ENCODE measurements around the gene TCHP.
A peak's percentile ranks its signal among the peaks of the same experiment; 100 is the strongest.
"Not testable (repeated sequence)": the region's sequence is repeated elsewhere in the genome, so short reads cannot be mapped to it uniquely, and the experiment has no call there.

TCHP gene

DNA sequence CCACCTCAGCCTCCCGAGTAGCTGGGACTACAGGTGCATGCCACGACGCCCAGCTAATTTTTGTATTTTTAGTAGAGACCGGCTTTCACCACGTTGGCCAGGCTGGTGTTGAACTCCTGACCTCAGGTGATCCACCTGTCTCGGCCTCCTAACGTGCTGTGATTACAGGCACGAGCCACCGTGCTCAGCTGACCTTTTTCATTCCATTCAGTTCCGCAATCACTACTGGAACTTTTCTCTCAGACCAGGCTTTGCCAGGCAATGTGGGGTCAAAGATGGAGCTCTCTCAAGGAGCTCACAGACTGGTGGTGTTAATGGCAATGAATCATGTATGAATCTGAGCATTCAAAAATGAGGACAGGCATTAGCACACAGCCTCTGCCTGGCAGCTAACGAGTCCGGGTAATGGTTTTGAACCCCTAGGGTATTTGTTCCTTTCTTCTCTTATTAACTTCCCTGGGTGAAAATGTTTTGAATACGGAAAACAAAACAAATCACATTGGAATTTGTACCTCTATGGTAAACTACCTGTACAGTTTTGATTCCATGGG lies 9.4 kb upstream of the TCHP start:
- Mint-ChIP-seq H3K4me1 (peaks cover 35 to 45% of the 10 kb centered on the region in 2 donors), H3K4me3 (no peak overlapping the region), H3K27me3 (no peaks in the 10 kb centered on the region), H3K27ac (no peak overlapping the region), H3K9me3 (no peaks in the 10 kb centered on the region), H3K36me3 (no peaks in the 10 kb centered on the region)
- DNase-seq (no peak), ATAC-seq (replicated peaks) (no peak)

DNA sequence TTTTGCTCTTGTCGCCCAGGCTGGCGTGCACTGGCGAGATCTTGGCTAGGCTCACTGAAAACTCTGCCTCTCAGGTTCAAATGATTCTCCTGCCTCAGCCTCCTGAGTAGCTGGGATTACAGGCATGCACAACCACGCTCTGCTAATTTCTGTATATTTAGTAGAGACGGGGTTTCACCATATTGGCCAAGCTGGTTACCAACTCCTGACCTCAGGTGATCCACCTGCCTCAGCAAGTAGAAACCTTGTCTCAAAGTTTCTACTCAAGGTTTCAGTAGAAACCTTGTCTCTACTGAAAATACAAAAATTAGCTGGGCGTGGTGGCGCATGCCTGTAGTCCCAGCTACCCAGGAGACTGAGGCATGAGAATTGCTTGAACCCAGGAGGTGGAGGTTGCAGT lies 8.3 kb upstream of the TCHP start:
- H3K4me3 Mint-ChIP-seq; H3K27ac Mint-ChIP-seq; H3K27me3 Mint-ChIP-seq; H3K36me3 Mint-ChIP-seq; DNase-seq; H3K9me3 Mint-ChIP-seq; ATAC-seq (replicated peaks): not testable (repeated sequence)
- peaks cover 35 to 45% of the 10 kb centered on the region in 2 donors for H3K4me1 Mint-ChIP-seq

DNA sequence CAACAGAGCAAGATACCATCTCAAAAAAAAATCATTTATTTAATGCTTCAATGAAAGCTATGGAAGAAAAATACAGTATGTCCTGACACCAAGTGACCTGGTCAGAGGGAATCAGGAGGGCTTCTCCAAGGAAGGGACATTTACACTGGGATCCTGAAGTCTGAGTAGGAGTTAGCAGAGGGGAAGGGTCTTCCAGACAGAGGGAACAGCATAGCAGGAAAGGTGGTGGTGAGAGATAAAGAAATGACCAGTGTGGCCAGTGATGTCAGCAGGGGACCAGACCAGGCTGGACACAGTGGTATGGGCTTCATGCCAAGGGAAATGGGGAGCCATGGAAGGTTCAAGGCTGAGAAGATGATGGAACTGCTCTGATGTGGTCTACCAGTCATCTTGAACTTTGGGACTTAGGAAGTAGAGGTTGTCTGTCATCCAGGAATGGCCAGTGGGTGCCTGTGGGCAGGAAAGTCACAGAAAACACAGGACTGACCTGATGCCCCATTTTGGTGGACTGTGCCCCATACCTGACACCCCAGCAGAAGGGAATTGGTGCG lies 7.8 kb upstream of the TCHP start:
- peaks cover 35 to 45% of the 10 kb centered on the region in 2 donors for H3K4me1 Mint-ChIP-seq
- H3K27me3 Mint-ChIP-seq = no peaks in the 10 kb centered on the region
- H3K9me3 Mint-ChIP-seq = no peaks in the 10 kb centered on the region
- ATAC-seq (replicated peaks) (no peak), DNase-seq (no peak)
- no peak overlapping the region for H3K4me3 Mint-ChIP-seq
- peak overlapping the region; percentile 60 for H3K27ac Mint-ChIP-seq
- H3K36me3 Mint-ChIP-seq = no peaks in the 10 kb centered on the region

DNA sequence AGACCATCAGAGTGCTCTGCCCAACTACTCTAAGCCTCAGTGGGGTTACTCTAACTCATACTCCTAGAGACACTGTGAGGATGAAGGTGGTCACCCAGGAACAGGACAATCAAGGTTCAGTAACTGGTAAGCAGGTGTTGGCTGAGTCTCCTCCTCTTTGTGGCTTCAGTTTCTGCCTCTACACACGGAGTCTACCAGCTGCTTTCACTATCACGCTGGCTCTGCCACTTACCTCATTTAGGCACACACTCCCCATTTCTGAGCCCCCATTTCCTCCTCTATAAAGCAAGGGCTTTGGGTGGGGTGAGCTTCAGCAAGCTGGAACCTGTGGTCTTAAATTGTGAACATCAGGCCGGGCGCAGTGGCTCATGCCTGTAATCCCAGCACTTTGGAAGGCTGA lies 7.3 kb upstream of the TCHP start:
- peak; percentile 75 for ATAC-seq (replicated peaks)
- Mint-ChIP-seq H3K27me3 (no peaks in the 10 kb centered on the region), H3K9me3 (no peaks in the 10 kb centered on the region), H3K4me1 (peaks cover 30 to 43% of the 10 kb centered on the region in 2 donors), H3K36me3 (no peaks in the 10 kb centered on the region), H3K4me3 (no peak overlapping the region), H3K27ac (peak overlapping the region; percentile 76)
- no peak for DNase-seq

DNA sequence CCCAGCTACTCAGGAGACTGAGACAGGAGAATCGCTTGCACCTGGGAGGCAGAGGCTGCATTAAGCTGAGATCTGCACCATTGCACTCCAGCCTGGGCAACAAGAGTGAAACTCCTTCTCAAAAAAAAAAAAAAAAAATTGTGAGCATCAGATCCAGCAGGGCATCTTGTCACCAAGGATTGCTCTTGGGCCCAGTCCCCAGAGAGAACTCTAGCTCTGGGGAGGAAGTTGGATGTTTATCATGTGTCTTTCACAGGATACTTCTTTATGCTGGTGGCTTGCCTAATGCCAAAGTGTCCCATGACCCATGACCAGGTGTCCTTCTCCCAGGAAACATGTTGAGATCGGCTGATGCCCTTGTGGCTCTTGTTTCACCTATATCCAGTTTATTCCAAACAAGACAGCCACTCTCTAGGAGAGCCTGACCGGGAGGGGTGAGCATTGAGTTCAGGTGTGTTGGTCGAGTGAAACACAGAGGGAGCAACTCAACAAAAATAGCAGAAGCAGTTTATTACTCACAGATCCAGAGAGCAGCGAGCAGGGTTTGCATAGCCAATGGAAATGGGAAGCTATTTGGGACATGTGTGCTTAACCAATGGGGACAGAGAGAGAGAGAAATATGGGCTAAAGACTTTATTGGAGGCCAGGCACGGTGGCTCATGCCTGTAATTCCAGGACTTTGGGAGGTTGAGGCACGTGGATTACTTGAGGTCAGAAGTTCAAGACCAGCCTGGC lies 6.6 kb upstream of the TCHP start:
- H3K4me1 Mint-ChIP-seq = peaks cover 27 to 36% of the 10 kb centered on the region in 2 donors
- ATAC-seq (replicated peaks) = peak; percentile 25 to 26
- peak overlapping the region in 1 of 2 donors; percentile 2 for H3K4me3 Mint-ChIP-seq
- no peaks in the 10 kb centered on the region for H3K27me3 Mint-ChIP-seq
- peak overlapping the region; percentile 76 for H3K27ac Mint-ChIP-seq
- H3K36me3 Mint-ChIP-seq = no peaks in the 10 kb centered on the region
- H3K9me3 Mint-ChIP-seq = no peaks in the 10 kb centered on the region
- DNase-seq = no peak

DNA sequence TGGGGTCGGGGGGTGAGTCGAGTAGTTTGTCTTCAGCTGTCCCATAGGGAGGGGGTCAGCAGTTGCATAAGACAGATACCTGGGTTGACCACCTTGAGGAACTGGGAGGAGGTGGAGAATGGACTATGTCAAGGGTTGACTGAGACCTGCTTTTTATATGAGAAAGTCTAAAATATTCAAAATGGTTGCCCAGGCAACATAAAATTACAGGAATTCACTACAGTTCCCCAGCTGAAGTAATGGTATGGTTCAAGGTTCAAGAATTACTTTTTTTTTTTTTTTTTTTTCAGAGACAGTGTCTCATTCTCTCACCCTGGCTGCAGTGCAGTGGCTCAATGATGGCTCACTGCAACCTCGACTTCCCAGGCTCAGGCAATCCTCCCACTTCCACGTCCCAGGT lies 5.1 kb upstream of the TCHP start:
- Mint-ChIP-seq H3K9me3 (no peaks in the 10 kb centered on the region), H3K27ac (no peak overlapping the region), H3K4me3 (no peak overlapping the region), H3K27me3 (no peaks in the 10 kb centered on the region), H3K4me1 (peaks cover 16 to 23% of the 10 kb centered on the region in 2 donors), H3K36me3 (no peaks in the 10 kb centered on the region)
- ATAC-seq (replicated peaks) = no peak
- no peak for DNase-seq

DNA sequence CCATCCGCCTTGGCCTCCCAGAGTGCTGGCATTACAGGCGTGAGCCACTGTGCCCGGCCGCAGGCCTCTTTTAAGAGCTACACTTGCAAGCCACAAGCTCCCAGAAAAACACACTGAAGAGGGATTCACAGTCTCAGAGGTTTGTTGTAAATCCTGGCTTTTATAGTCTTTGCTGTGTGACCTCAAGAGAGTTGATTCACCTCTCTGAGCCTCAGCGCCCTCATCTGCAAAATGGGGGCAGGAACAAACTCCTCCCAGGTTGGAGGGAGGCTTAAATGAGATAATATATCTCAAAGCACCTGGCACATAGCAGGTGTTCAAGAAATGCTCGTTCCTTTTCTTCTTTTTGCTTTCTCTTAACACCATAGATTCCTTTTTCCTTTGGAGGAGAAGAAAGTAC lies 3.9 kb upstream of the TCHP start:
- Mint-ChIP-seq H3K27ac (no peak overlapping the region), H3K4me1 (peaks cover 20 to 33% of the 10 kb centered on the region in 2 donors), H3K27me3 (no peaks in the 10 kb centered on the region), H3K9me3 (no peaks in the 10 kb centered on the region), H3K36me3 (no peaks in the 10 kb centered on the region), H3K4me3 (no peak overlapping the region)
- ATAC-seq (replicated peaks) (no peak), DNase-seq (no peak)

DNA sequence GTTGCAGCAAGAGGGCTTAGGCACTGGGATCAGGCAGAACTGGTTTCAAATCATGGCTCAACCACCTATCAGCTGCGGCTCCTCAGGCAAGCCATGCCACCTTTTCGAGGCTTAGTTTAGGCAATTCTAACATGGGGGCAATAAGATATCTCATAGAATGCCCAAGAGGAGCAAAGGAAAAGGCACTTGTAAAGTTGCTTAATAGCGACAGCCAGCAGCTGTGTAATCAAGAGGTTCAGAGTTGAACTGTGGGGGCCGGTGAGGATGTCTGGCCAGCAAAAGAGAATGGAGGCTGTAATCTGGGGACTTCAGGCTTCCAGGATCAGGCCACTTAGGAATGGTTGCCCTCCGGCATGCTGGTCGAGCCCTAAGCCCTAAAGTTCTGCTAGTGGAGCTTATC lies 3.0 kb upstream of the TCHP start:
- no peaks in the 10 kb centered on the region for H3K36me3 Mint-ChIP-seq
- no peak for ATAC-seq (replicated peaks)
- H3K4me3 Mint-ChIP-seq = no peak overlapping the region
- DNase-seq = no peak
- no peak overlapping the region for H3K27ac Mint-ChIP-seq
- no peaks in the 10 kb centered on the region for H3K9me3 Mint-ChIP-seq
- H3K27me3 Mint-ChIP-seq = no peaks in the 10 kb centered on the region
- H3K4me1 Mint-ChIP-seq = peaks cover 27 to 40% of the 10 kb centered on the region in 2 donors

DNA sequence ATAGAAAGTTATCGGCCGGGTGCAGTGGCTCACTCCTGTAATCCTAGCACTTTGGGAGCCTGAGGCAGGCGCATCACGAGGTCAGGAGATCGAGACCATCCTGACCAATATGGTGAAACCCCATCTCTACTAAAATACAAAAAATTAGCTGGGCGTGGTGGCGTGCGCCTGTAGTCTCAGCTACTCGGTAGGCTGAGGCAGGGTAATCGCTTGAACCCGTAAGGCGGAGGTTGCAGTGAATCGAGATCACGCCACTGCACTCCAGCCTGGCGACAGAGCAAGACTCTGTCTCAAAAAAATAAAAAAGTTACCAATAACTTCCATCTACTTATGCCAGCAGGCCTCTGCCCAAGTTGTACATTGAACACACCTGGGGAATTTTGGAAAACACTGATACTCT lies 729 bp upstream of the TCHP start:
- not testable (repeated sequence) for H3K27ac Mint-ChIP-seq; H3K36me3 Mint-ChIP-seq; ATAC-seq (replicated peaks); H3K27me3 Mint-ChIP-seq; DNase-seq; H3K9me3 Mint-ChIP-seq
- Mint-ChIP-seq H3K4me1 (peaks cover 14 to 26% of the 10 kb centered on the region in 2 donors), H3K4me3 (peak overlapping the region; percentile 87 to 92)

DNA sequence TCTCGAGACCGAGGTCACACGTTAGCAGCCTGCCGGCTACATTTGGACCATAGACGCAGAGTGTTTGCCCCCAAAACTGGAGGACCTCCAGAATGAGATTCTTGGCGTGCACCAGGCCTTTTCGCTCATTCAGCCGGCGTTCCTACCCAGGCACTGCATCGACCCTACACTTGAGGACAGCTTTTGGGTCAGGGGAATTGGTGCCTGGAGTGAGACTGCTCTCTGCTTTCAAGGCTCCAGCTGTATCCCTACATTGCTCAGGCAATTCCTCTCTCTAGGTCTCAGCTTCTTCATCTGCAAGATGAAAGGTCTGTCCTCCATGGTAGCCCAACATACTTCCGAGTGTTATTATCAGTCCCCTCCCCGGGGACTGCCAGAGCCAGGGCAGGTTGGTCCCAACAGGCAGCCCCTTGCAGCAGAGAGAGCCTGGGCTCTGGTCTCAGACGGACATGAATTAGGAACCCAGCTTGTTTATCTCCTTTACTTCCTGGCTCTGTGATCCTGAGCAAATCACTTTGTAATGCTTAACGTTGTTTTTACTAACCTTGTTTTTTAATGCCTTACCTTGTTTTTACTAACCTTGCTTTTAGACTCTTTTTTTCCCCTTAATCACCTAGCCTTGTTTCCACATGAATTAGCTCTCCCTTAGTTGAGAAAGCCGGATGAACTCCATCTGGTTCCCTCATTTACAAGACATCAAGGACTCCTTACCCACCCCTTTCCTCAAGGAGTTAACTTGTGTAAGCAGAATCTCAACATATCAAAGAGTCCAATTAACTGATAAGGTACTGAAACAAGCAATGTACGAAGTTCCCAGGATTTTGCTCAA lies 892 bp downstream of the TCHP start:
- H3K4me1 Mint-ChIP-seq = peaks cover 14 to 26% of the 10 kb centered on the region in 2 donors
- no peaks in the 10 kb centered on the region for H3K9me3 Mint-ChIP-seq
- ATAC-seq (replicated peaks) = peak; percentile 15 to 22

DNA sequence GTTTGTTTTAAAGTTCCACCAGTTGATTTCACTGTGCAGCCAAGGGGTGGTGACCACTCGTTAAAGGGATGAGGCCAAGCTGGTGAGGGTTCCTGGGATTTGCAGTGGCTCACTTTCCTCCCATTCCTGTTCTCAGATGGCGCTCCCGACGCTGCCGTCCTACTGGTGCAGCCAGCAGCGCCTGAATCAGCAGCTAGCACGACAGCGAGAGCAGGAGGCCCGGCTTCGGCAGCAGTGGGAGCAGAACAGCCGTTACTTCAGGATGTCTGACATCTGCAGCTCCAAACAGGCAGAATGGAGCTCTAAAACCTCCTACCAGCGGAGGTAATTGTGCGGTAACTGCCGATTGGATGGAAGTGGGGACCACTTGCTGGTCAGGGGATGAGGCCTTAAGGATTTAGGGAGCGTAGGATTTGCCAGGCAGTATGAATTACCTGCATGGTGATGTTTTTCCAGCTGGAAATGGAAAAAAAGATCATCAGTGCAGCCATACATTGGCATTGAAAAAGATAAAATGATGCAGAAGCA lies 2.9 kb downstream of the TCHP start:
- ATAC-seq (replicated peaks) = no peak
- peak overlapping the region; percentile 14 for H3K27ac Mint-ChIP-seq

More for the DNA sequence above, 892 bp downstream of the TCHP start:
- H3K27me3 Mint-ChIP-seq = no peaks in the 10 kb centered on the region
- H3K27ac Mint-ChIP-seq = peak overlapping the region; percentile 98
- H3K36me3 Mint-ChIP-seq = peaks cover 18 to 24% of the 10 kb centered on the region in 2 donors
- DNase-seq = no peak
- H3K4me3 Mint-ChIP-seq = peak overlapping the region; percentile 87 to 92

DNA sequence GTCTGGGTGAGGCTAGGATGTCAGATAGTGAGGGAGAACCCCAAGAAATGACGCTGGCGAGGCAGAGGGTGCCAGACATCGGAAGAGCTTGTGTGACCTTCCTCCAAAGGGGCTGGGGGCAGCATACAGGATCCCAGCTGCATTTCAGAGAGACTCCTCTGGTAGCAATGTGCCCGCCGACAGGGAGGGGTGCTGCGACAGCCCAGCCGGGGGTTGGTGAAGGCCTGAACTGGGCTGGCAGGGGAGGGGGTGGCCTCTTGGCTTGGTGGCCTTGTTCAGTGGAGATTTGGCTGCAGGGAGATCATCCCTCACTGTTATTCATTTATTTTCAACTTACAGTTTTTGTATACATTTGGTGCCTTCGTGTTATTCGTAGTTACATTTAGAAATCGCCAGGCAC lies 5.2 kb downstream of the TCHP start:
- peaks cover 30 to 52% of the 10 kb centered on the region in 2 donors for H3K36me3 Mint-ChIP-seq
- H3K4me3 Mint-ChIP-seq = no peak overlapping the region
- H3K4me1 Mint-ChIP-seq = peaks cover 12 to 20% of the 10 kb centered on the region in 2 donors
- no peaks in the 10 kb centered on the region for H3K9me3 Mint-ChIP-seq
- no peak overlapping the region for H3K27ac Mint-ChIP-seq
- no peaks in the 10 kb centered on the region for H3K27me3 Mint-ChIP-seq
- DNase-seq (no peak), ATAC-seq (replicated peaks) (no peak)

More for the DNA sequence above, 2.9 kb downstream of the TCHP start:
- Mint-ChIP-seq H3K4me3 (no peak overlapping the region), H3K36me3 (peaks cover 24 to 41% of the 10 kb centered on the region in 2 donors), H3K9me3 (no peaks in the 10 kb centered on the region), H3K27me3 (no peaks in the 10 kb centered on the region), H3K4me1 (peaks cover 14 to 26% of the 10 kb centered on the region in 2 donors)
- DNase-seq = no peak

DNA sequence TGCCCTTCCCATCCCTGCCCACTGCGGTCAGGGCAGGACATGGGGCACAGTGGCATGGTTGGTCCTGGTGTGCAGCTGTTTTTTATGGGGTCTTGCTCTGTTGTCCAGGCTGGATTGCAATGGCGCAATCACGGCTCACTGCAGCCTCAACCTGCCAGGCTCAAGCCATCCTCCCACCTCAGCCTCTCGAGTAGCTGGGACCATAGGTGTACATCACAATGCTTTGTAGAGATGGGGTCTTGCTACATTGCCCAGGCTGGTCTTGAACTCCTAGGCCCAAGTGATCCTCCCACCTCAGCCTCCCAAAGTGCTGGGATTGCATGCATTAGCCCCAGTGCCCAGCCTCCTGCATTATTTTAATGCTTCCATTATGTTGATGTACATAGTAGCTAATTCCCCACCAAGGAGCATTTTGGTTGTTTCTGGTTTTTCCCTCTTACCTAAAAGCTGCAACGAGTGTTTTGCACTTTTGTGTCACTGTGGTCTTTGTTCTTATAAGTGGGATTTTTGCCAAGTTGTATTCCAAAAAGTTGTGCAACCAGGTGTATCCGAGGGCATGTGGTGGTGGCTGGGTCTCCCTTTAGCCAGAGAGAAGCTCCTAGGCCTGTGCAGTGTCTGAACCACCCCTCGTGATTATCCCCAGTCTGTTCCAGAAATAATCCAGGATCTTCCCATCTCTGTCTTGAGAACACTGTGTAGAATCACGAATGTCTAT lies 10.3 kb downstream of the TCHP start:
- H3K4me1 Mint-ChIP-seq = peaks cover 0 to 2% of the 10 kb centered on the region in 2 donors
- no peak overlapping the region for H3K27ac Mint-ChIP-seq
- H3K4me3 Mint-ChIP-seq = no peak overlapping the region
- ATAC-seq (replicated peaks) (no peak), DNase-seq (no peak)
- peaks cover 36 to 67% of the 10 kb centered on the region in 2 donors for H3K36me3 Mint-ChIP-seq
- no peaks in the 10 kb centered on the region for H3K27me3 Mint-ChIP-seq
- no peaks in the 10 kb centered on the region for H3K9me3 Mint-ChIP-seq

DNA sequence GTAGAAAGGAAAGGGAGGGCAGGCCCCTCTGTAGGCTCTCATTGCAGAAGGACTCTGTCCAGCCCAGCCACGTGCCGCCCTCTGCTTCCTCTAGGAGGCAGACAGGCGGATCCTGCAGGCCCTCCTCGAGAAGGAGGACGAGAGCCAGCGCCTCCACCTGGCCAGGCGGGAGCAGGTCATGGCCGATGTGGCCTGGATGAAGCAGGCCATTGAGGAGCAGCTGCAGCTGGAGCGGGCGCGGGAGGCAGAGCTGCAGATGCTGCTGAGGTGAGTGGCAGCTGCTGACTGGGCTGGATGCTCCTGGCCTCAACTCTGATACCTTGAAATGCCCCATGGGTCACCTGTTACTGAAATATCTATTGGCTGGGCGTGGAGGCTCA lies 10.9 kb downstream of the TCHP start:
- peaks cover 0 to 2% of the 10 kb centered on the region in 2 donors for H3K4me1 Mint-ChIP-seq
- DNase-seq (peak; percentile 10), ATAC-seq (replicated peaks) (peak; percentile 47 to 55)
- no peaks in the 10 kb centered on the region for H3K27me3 Mint-ChIP-seq
- no peaks in the 10 kb centered on the region for H3K9me3 Mint-ChIP-seq
- no peak overlapping the region for H3K27ac Mint-ChIP-seq
- H3K36me3 Mint-ChIP-seq = peaks cover 41 to 67% of the 10 kb centered on the region in 2 donors
- H3K4me3 Mint-ChIP-seq = no peak overlapping the region
